Astrocyte (in vitro differentiated cells and primary cell): Measurements from ENCODE around the gene SUGCT. TPM values are rescaled to one million over a fixed set of nuclear protein-coding genes. Genes with fewer than 3 reads are reported as not detected.
A peak's percentile ranks its signal among the peaks of the same experiment; 100 is the strongest.

Experiments used
- DNase-seq: peaks from one replicate; pipeline ENCODE4 v3.0.0-alpha.2; 2010; ENCODE audit warnings: low read depth
- FAIRE-seq: peaks from 2 replicates; lab custom pipeline; 2011; peaks lifted over from hg19 to GRCh38; lab: Jason Lieb, UNC
- H2AFZ ChIP-seq: 2 replicates; pipeline ENCODE4 v1.6.0; 2012; ENCODE audit warnings: low read depth, low read length, inconsistent platforms
- H3K27ac ChIP-seq: 2 replicates; pipeline ENCODE4 v1.5.1; 2011; ENCODE audit warnings: low read depth, low read length, inconsistent platforms
- H3K27me3 ChIP-seq: 2 replicates; pipeline ENCODE4 v1.6.0; 2011; ENCODE audit warnings: low read length, inconsistent platforms; ENCODE audit not compliant: insufficient read depth
- H3K36me3 ChIP-seq: 2 replicates; pipeline ENCODE4 v1.5.1; 2011; ENCODE audit warnings: low read length, inconsistent platforms; ENCODE audit not compliant: insufficient read depth
- H3K4me1 ChIP-seq: 2 replicates; pipeline ENCODE4 v1.5.1; 2011; ENCODE audit warnings: low read length, inconsistent platforms; ENCODE audit not compliant: insufficient read depth
- H3K4me2 ChIP-seq: 2 replicates; pipeline ENCODE4 v1.6.0; 2012; ENCODE audit warnings: low read length, inconsistent platforms
- H3K4me3 ChIP-seq: 2 replicates; pipeline ENCODE4 v1.5.1; 2011; ENCODE audit warnings: low read depth, mild to moderate bottlenecking, low read length, inconsistent platforms; ENCODE audit not compliant: insufficient read depth
- H3K79me2 ChIP-seq: 2 replicates; pipeline ENCODE4 v1.6.0; 2012; ENCODE audit warnings: mild to moderate bottlenecking, low read length, inconsistent platforms; ENCODE audit not compliant: insufficient read depth
- H3K9ac ChIP-seq: 2 replicates; pipeline ENCODE4 v1.6.0; 2012; ENCODE audit warnings: mild to moderate bottlenecking, low read length, inconsistent platforms
- H3K9me3 ChIP-seq: 2 replicates; pipeline ENCODE4 v1.5.1; 2012; ENCODE audit warnings: low read depth, mild to moderate bottlenecking, low read length, inconsistent platforms; ENCODE audit not compliant: insufficient read depth
- H4K20me1 ChIP-seq: 2 replicates; pipeline ENCODE4 v1.6.0; 2012; ENCODE audit warnings: low read length, inconsistent platforms; ENCODE audit not compliant: insufficient read depth
- H3K27ac Mint-ChIP-seq: one replicate; pipeline ENCODE4 v1.8.0; 2021; ENCODE audit warnings: mild to moderate bottlenecking, mixed read lengths; ENCODE audit not compliant: unreplicated experiment
- H3K27me3 Mint-ChIP-seq: one replicate; pipeline ENCODE4 v1.8.0; 2021; ENCODE audit warnings: low read depth, mixed read lengths; ENCODE audit not compliant: unreplicated experiment
- H3K36me3 Mint-ChIP-seq: one replicate; pipeline ENCODE4 v1.8.0; 2021; ENCODE audit warnings: low read depth, mixed read lengths; ENCODE audit not compliant: unreplicated experiment
- H3K4me1 Mint-ChIP-seq: one replicate; pipeline ENCODE4 v1.8.0; 2021; ENCODE audit warnings: low read depth, mixed read lengths; ENCODE audit not compliant: unreplicated experiment
- H3K4me3 Mint-ChIP-seq: one replicate; pipeline ENCODE4 v1.8.0; 2021; ENCODE audit warnings: mild to moderate bottlenecking, moderate library complexity, mixed read lengths; ENCODE audit not compliant: unreplicated experiment
- H3K9me3 Mint-ChIP-seq: one replicate; pipeline ENCODE4 v1.8.0; 2021; ENCODE audit warnings: mild to moderate bottlenecking, mixed read lengths; ENCODE audit not compliant: unreplicated experiment
- CTCF ChIP-seq: IDR thresholded peaks from 2 replicates; pipeline ENCODE4 v1.5.1; 2011; ENCODE audit warnings: low read depth, mild to moderate bottlenecking, inconsistent platforms, low read length, moderate library complexity; ENCODE audit not compliant: insufficient read depth
- EZH2 ChIP-seq: IDR thresholded peaks from 2 replicates; pipeline ENCODE4 v1.6.1; 2012; ENCODE audit warnings: mild to moderate bottlenecking, low read length, inconsistent platforms; ENCODE audit not compliant: insufficient read depth
- total RNA-seq: library from RNA; stranded (reverse); gene quantifications from 2 replicates; pipeline ENCODE4 v1.2.1, GENCODE V29; 2021

The SUGCT gene
- total RNA-seq, 1 donor from 2014 or later: 15.5 TPM

- H3K4me3 ChIP-seq: no peak overlapping the region
- no peaks in the 10 kb centered on the region for H3K27me3 ChIP-seq
- DNase-seq: peak; percentile 53
- H3K4me1 ChIP-seq: peaks cover 30% of the 10 kb centered on the region
- Mint-ChIP-seq H3K9me3 (peaks cover 2% of the 10 kb centered on the region), H3K27me3 (no peaks in the 10 kb centered on the region), H3K4me1 (peaks cover 30% of the 10 kb centered on the region), H3K36me3 (peaks cover 2% of the 10 kb centered on the region), H3K27ac (peak overlapping the region; percentile 92), H3K4me3 (no peak overlapping the region)
- peak overlapping the region; percentile 76 for H3K27ac ChIP-seq
- no peaks in the 10 kb centered on the region for H3K9me3 ChIP-seq
- H4K20me1 ChIP-seq: no peaks in the 10 kb centered on the region
- FAIRE-seq: no peak
- H2AFZ ChIP-seq: peak overlapping the region; percentile 63
- H3K9ac ChIP-seq: peak overlapping the region; percentile 75
- TF ChIP-seq EZH2 (no peak), CTCF (no peak)
- peak overlapping the region; percentile 70 for H3K4me2 ChIP-seq
- no peaks in the 10 kb centered on the region for H3K79me2 ChIP-seq
- no peaks in the 10 kb centered on the region for H3K36me3 ChIP-seq
These were observed 692.6 kb downstream of the SUGCT start for GRCh38 chr7:40827222-40828085.

- no peak overlapping the region for H3K9ac ChIP-seq
- FAIRE-seq (no peak), DNase-seq (no peak)
- H3K4me1 ChIP-seq: peaks cover 25% of the 10 kb centered on the region
- H3K4me3 Mint-ChIP-seq: no peak overlapping the region
- H3K36me3 Mint-ChIP-seq: peaks cover 2% of the 10 kb centered on the region
- H3K9me3 Mint-ChIP-seq: peaks cover 2% of the 10 kb centered on the region
- H3K36me3 ChIP-seq: no peaks in the 10 kb centered on the region
- H4K20me1 ChIP-seq: no peaks in the 10 kb centered on the region
- H3K4me2 ChIP-seq: no peak overlapping the region
- no peaks in the 10 kb centered on the region for H3K9me3 ChIP-seq
- H3K4me1 Mint-ChIP-seq: peaks cover 26% of the 10 kb centered on the region
- H3K27me3 ChIP-seq: no peaks in the 10 kb centered on the region
- no peak overlapping the region for H3K27ac Mint-ChIP-seq
- H3K79me2 ChIP-seq: no peaks in the 10 kb centered on the region
- TF ChIP-seq CTCF (no peak), EZH2 (no peak)
- H3K27me3 Mint-ChIP-seq: no peaks in the 10 kb centered on the region
- H3K27ac ChIP-seq: no peak overlapping the region
- no peak overlapping the region for H3K4me3 ChIP-seq
- H2AFZ ChIP-seq: no peak overlapping the region
These were observed 694.1 kb downstream of the SUGCT start for GRCh38 chr7:40828686-40829600.
